MM.1S (cell line): ENCODE data around the gene GABBR1.

Experiments used
- EZH2 ChIP-seq: fragments of 300-600 bp; sonication (generic); optimal IDR thresholded peaks from 2 replicates; pipeline ENCODE3; 2017; ENCODE audit warnings: low read depth, mild to moderate bottlenecking, antibody characterized with exemption, low read length, mixed read lengths
- EZH2phosphoT487 ChIP-seq: fragments of 300-600 bp; sonication (generic); IDR thresholded peaks from 2 replicates; pipeline ENCODE4 v1.6.1; 2018; ENCODE audit warnings: antibody characterized with exemption, low read length
- TF ChIP-seq, protein P1 (sequence below): fragments of 300-600 bp; sonication (generic); IDR thresholded peaks from 2 replicates; pipeline ENCODE4 v1.5.1; 2016; ENCODE audit warnings: antibody characterized with exemption, low read length, mixed read lengths

GRCh38 chr6:29519291-29520010 lies 113.5 kb downstream of the GABBR1 start:
- TF ChIP-seq, protein P1, sequence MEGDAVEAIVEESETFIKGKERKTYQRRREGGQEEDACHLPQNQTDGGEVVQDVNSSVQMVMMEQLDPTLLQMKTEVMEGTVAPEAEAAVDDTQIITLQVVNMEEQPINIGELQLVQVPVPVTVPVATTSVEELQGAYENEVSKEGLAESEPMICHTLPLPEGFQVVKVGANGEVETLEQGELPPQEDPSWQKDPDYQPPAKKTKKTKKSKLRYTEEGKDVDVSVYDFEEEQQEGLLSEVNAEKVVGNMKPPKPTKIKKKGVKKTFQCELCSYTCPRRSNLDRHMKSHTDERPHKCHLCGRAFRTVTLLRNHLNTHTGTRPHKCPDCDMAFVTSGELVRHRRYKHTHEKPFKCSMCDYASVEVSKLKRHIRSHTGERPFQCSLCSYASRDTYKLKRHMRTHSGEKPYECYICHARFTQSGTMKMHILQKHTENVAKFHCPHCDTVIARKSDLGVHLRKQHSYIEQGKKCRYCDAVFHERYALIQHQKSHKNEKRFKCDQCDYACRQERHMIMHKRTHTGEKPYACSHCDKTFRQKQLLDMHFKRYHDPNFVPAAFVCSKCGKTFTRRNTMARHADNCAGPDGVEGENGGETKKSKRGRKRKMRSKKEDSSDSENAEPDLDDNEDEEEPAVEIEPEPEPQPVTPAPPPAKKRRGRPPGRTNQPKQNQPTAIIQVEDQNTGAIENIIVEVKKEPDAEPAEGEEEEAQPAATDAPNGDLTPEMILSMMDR: no peak
- TF ChIP-seq EZH2 (no peak), EZH2phosphoT487 (no peak)
